HepG2 (cell line): ENCODE data around the gene TAF12. TPM values are rescaled to one million over a fixed set of nuclear protein-coding genes. Genes with fewer than 3 reads are reported as not detected.

Source experiments
- FUBP1 ChIP-seq: sonication (generic); formaldehyde crosslinking; IDR thresholded peaks from 2 replicates; pipeline ENCODE4 v1.5.1; 2020; ENCODE audit warnings: missing genetic modification reagents, mild to moderate bottlenecking, borderline replicate concordance
- MED1 ChIP-seq: sonication (generic); formaldehyde crosslinking; IDR thresholded peaks from 2 replicates; pipeline ENCODE4 v1.4.0; 2020; ENCODE audit warnings: missing genetic modification reagents
- RBM22 ChIP-seq: fragments of 200-400 bp; formaldehyde crosslinking; optimal IDR thresholded peaks from 2 replicates; pipeline ENCODE3; 2017; ENCODE audit warnings: mild to moderate bottlenecking, low read length, moderate library complexity
- RERE ChIP-seq: IDR thresholded peaks from 2 replicates; pipeline ENCODE4 v1.6.1; 2016; ENCODE audit warnings: low read depth, missing genetic modification reagents, missing compliant biosample characterization
- SMAD3 ChIP-seq: sonication (generic); formaldehyde crosslinking; IDR thresholded peaks from 2 replicates; pipeline ENCODE4 v1.4.0; 2020; ENCODE audit warnings: missing genetic modification reagents
- THAP7 ChIP-seq: sonication (generic); formaldehyde crosslinking; IDR thresholded peaks from 2 replicates; pipeline ENCODE4 v1.8.1; 2023; ENCODE audit warnings: mild to moderate bottlenecking, missing genetic modification reagents
- YY1 ChIP-seq: IDR thresholded peaks from 2 replicates; pipeline ENCODE4 v1.6.1; 2011; ENCODE audit warnings: low read length, low read depth, moderate library complexity, mild to moderate bottlenecking; ENCODE audit not compliant: insufficient read depth, insufficient replicate concordance
- ZBTB44 ChIP-seq: sonication (generic); formaldehyde crosslinking; IDR thresholded peaks from 2 replicates; pipeline ENCODE4 v1.4.0; 2020; ENCODE audit warnings: missing genetic modification reagents
- ZC3H4 ChIP-seq: sonication (generic); formaldehyde crosslinking; IDR thresholded peaks from 2 replicates; pipeline ENCODE4 v1.4.0; 2020; ENCODE audit warnings: missing genetic modification reagents, borderline replicate concordance
- ZKSCAN8 ChIP-seq: IDR thresholded peaks from 2 replicates; pipeline ENCODE4 v1.6.1; 2016; ENCODE audit warnings: borderline replicate concordance, missing genetic modification reagents, missing compliant biosample characterization
- ZNF281 ChIP-seq: sonication (generic); formaldehyde crosslinking; IDR thresholded peaks from 2 replicates; pipeline ENCODE4 v1.4.0; 2020; ENCODE audit warnings: missing genetic modification reagents, borderline replicate concordance
- ZNF460 ChIP-seq: sonication (generic); formaldehyde crosslinking; IDR thresholded peaks from 2 replicates; pipeline ENCODE4 v1.5.1; 2020; ENCODE audit warnings: missing genetic modification reagents, mild to moderate bottlenecking, borderline replicate concordance
- ZNF724P ChIP-seq: sonication (generic); formaldehyde crosslinking; IDR thresholded peaks from 2 replicates; pipeline ENCODE4 v1.8.0; 2022; ENCODE audit warnings: missing genetic modification reagents, borderline replicate concordance
- polyA plus RNA-seq, 8 experiments: library from polyadenylated mRNA; depleted of rRNA in 3 of 8; stranded (reverse) in 7 of 8; unstranded in 1 of 8; fragments of >200 nt; fragmentation: Illumina TruSeq in 4 of 8; extraction: Trizol in 4 of 8; gene quantifications; 2 replicates each; pipeline versions ENCODE4 v1.2.1 to v1.2.3, GENCODE V29; 2011 to 2016; ENCODE audit warnings: low read depth in 4 of 8, missing spikeins in 1 of 8, mixed read lengths in 1 of 8; ENCODE audit not compliant: insufficient read depth in 1 of 8
- total RNA-seq, 5 experiments: library from RNA; depleted of rRNA; stranded (reverse); fragments of >200 nt; fragmentation: Illumina TruSeq; extraction: Trizol; gene quantifications; 2 replicates each; pipeline ENCODE4 v1.2.3, GENCODE V29; 2016; ENCODE audit warnings: low read depth in 1 of 5
- TF ChIP-seq, protein P1 (sequence below): IDR thresholded peaks from 2 replicates; pipeline ENCODE4 v1.6.1; 2016

Gene TAF12
- total and polyA plus RNA-seq, 2 of the 13 experiments (the other 11 are each of a cell fraction or from before 2014, with no cell fraction given): 16.3 to 17.1 TPM

- 0 out of 2 replicates have a peak, but pooled peaks have one; percentile 70 for TF ChIP-seq FUBP1 (CRISPR knock-in tag)
- no peak for TF ChIP-seq ZBTB44 (CRISPR knock-in tag)
- TF ChIP-seq RERE (CRISPR knock-in tag): no peak
- no peak for TF ChIP-seq MED1 (CRISPR knock-in tag)
- no peak for TF ChIP-seq ZKSCAN8 (CRISPR knock-in tag)
- no peak for TF ChIP-seq ZNF460 (CRISPR knock-in tag)
- TF ChIP-seq ZC3H4: peak; percentile 89
- TF ChIP-seq THAP7: no peak
- TF ChIP-seq, protein P1, sequence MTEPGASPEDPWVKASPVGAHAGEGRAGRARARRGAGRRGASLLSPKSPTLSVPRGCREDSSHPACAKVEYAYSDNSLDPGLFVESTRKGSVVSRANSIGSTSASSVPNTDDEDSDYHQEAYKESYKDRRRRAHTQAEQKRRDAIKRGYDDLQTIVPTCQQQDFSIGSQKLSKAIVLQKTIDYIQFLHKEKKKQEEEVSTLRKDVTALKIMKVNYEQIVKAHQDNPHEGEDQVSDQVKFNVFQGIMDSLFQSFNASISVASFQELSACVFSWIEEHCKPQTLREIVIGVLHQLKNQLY (CRISPR knock-in tag): no peak
- peak; percentile 87 for TF ChIP-seq RBM22
- no peak for TF ChIP-seq YY1
- TF ChIP-seq ZNF724P (CRISPR knock-in tag): no peak
- TF ChIP-seq SMAD3 (CRISPR knock-in tag): no peak
- TF ChIP-seq ZNF281 (CRISPR knock-in tag): no peak
Observed at GRCh38 chr1:28577052-28577678, 65.7 kb downstream of the TAF12 start (continued).
